Measurements from ENCODE around the gene SUZ12.
"Not testable (repeated sequence)": the region's sequence is repeated elsewhere in the genome, so short reads cannot be mapped to it uniquely, and the experiment has no call there.

DNA sequence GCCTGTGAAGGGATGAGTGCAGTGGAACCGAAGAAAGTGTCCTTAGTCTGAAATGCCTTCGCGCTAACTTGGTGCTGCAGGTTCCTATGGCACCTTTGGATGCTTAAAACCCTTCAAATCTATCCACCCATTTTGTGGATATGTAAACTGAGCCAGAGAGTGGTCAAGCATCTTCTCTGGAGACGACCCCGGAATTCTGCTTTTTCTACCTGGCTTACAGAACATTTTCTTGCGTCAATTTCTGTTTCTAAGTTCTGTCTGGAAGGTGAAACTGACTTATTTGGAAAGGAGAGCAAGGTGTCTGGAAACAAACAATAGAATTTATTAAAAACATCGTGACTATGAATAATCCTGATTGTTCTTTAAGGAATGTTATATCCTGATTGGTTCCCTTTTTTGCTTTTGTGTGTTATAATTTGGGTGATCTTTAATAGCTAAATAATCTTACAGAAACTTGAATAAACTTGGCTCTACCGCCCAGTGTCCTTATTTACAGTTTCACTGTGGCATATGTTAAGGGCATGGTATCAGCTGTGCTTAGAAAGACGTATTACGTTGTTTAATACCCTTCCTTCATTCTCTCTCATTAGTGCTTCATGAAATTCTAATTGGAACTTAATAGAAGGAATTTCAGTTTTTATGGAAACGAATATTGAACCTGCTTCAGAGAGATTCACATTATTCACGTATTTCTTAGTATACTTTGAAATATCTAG lies 1.3 kb downstream of the SUZ12 start:
- not testable (repeated sequence) for TF ChIP-seq POLR2A (IDR thresholded peaks at IDR 0.05)
- TF ChIP-seq, protein P1, sequence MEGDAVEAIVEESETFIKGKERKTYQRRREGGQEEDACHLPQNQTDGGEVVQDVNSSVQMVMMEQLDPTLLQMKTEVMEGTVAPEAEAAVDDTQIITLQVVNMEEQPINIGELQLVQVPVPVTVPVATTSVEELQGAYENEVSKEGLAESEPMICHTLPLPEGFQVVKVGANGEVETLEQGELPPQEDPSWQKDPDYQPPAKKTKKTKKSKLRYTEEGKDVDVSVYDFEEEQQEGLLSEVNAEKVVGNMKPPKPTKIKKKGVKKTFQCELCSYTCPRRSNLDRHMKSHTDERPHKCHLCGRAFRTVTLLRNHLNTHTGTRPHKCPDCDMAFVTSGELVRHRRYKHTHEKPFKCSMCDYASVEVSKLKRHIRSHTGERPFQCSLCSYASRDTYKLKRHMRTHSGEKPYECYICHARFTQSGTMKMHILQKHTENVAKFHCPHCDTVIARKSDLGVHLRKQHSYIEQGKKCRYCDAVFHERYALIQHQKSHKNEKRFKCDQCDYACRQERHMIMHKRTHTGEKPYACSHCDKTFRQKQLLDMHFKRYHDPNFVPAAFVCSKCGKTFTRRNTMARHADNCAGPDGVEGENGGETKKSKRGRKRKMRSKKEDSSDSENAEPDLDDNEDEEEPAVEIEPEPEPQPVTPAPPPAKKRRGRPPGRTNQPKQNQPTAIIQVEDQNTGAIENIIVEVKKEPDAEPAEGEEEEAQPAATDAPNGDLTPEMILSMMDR (IDR thresholded peaks at IDR 0.05 in 4 of 5, conservative IDR thresholded peaks at IDR 0.05 in 1 of 5): not testable (repeated sequence)
